H1 (cell line): ENCODE results near the gene RBP7. TPM values are rescaled to one million over a fixed set of nuclear protein-coding genes. Genes with fewer than 3 reads are reported as not detected.
A peak's percentile ranks its signal among the peaks of the same experiment; 100 is the strongest.

Experiments used
- CTCF ChIA-PET: fragments of 300-600 bp; sonication (Branson Sonifier 250); formaldehyde crosslinking; loops from one replicate; lab custom pipeline; 2021; ENCODE audit not compliant: partially characterized antibody; lab: Charles Lee
- POLR2A ChIA-PET: fragments of 300-600 bp; sonication (Branson Sonifier 250); formaldehyde crosslinking; loops from one replicate; lab custom pipeline; 2021; ENCODE audit warnings: inconsistent platforms; ENCODE audit not compliant: partially characterized antibody; lab: Charles Lee
- DNase-seq, 2 experiments: peaks; one replicate each; pipeline versions ENCODE4 v3.0.0 to v3.0.0-alpha.2; 2010 to 2022; ENCODE audit warnings: low spot score in 2 of 2, low read depth in 1 of 2, mixed read lengths in 1 of 2
- FAIRE-seq: peaks from 2 replicates; lab custom pipeline; 2011; peaks lifted over from hg19 to GRCh38; lab: Jason Lieb, UNC
- H2AFZ ChIP-seq: 2 replicates; pipeline ENCODE4 v1.8.1; 2012; ENCODE audit warnings: low read length, inconsistent platforms
- H2AK5ac ChIP-seq: 2 replicates; pipeline ENCODE4 v1.6.1; 2013; ENCODE audit warnings: low read depth, low read length
- H2BK120ac ChIP-seq: replicated peaks from 2 replicates; pipeline ENCODE3; 2013; ENCODE audit warnings: low read depth, low read length, inconsistent platforms
- H2BK12ac ChIP-seq: 2 replicates; pipeline ENCODE4 v1.6.1; 2013; ENCODE audit warnings: low read depth, low read length
- H2BK15ac ChIP-seq: 2 replicates; pipeline ENCODE4 v1.6.1; 2013; ENCODE audit warnings: low read length
- H2BK20ac ChIP-seq: 2 replicates; pipeline ENCODE4 v1.6.1; 2013; ENCODE audit warnings: low read length
- H2BK5ac ChIP-seq: 2 replicates; pipeline ENCODE4 v1.6.1; 2013; ENCODE audit warnings: low read depth, low read length
- H3K14ac ChIP-seq: 2 replicates; pipeline ENCODE4 v1.6.1; 2013; ENCODE audit warnings: inconsistent platforms; ENCODE audit not compliant: insufficient read length
- H3K18ac ChIP-seq: 2 replicates; pipeline ENCODE4 v1.6.1; 2013; ENCODE audit warnings: low read length; ENCODE audit errors: extremely low read depth
- H3K23ac ChIP-seq: 2 replicates; pipeline ENCODE4 v1.6.1; 2013; ENCODE audit warnings: inconsistent platforms; ENCODE audit not compliant: insufficient read length
- H3K23me2 ChIP-seq: 2 replicates; pipeline ENCODE4 v1.6.1; 2013; ENCODE audit warnings: low read depth, low read length
- H3K27ac ChIP-seq: 2 replicates; pipeline ENCODE4 v1.6.1; 2011; ENCODE audit warnings: low read depth, low read length, inconsistent platforms
- H3K27me3 ChIP-seq, 4 experiments: replicated peaks in 1 of 4; 1 replicate in 1 of 4; 2 replicates in 3 of 4; pipeline versions ENCODE4 v1.6.1 to v1.8.1; 2011 to 2013; ENCODE audit warnings: low read length in 3 of 4, mild to moderate bottlenecking in 3 of 4, inconsistent platforms in 2 of 4, mixed read lengths in 2 of 4, moderate library complexity in 1 of 4; ENCODE audit not compliant: control insufficient read depth in 3 of 4, insufficient read depth in 3 of 4; ENCODE audit errors: extremely low read depth in 1 of 4
- H3K36me3 ChIP-seq, 4 experiments: 2 replicates each; pipeline versions ENCODE4 v1.6.1 to v1.8.1; 2011 to 2013; ENCODE audit warnings: mild to moderate bottlenecking in 4 of 4, low read length in 3 of 4, moderate library complexity in 2 of 4, control low read depth in 1 of 4, inconsistent platforms in 1 of 4; ENCODE audit not compliant: insufficient read depth in 4 of 4, control insufficient read depth in 2 of 4
- H3K4ac ChIP-seq: replicated peaks from 2 replicates; pipeline ENCODE3; 2013; ENCODE audit warnings: low read length, low read depth, mixed read lengths, inconsistent platforms; ENCODE audit not compliant: insufficient read length
- H3K4me1 ChIP-seq, 4 experiments: replicated peaks in 1 of 4; 1 replicate in 1 of 4; 2 replicates in 3 of 4; pipeline versions ENCODE4 v1.6.1 to v1.8.1; 2011 to 2013; ENCODE audit warnings: low read length in 3 of 4, inconsistent platforms in 2 of 4, mixed read lengths in 1 of 4; ENCODE audit not compliant: insufficient read depth in 4 of 4, control insufficient read depth in 3 of 4
- H3K4me2 ChIP-seq, 2 experiments: 2 replicates each; pipeline versions ENCODE4 v1.6.1 to v1.8.1; 2011 to 2013; ENCODE audit warnings: low read depth in 2 of 2, low read length in 2 of 2, control low read depth in 1 of 2, inconsistent platforms in 1 of 2, mild to moderate bottlenecking in 1 of 2; ENCODE audit not compliant: insufficient read depth in 1 of 2
- H3K4me3 ChIP-seq, 4 experiments: fragments of 200-600, 300-600 bp in 1 of 4; sonication (generic), shearing (Covaris generic), sonication (Bioruptor Twin) in 1 of 4; 2 replicates each; pipeline versions ENCODE4 v1.5.1 to v1.8.1; 2011 to 2016; ENCODE audit warnings: low read length in 4 of 4, low read depth in 3 of 4, control low read depth in 2 of 4, inconsistent platforms in 2 of 4, mild to moderate bottlenecking in 2 of 4, mixed read lengths in 1 of 4, moderate library complexity in 1 of 4; ENCODE audit not compliant: insufficient read depth in 2 of 4; ENCODE audit errors: extremely low read depth in 1 of 4
- H3K56ac ChIP-seq: replicated peaks from 2 replicates; pipeline ENCODE3; 2013; ENCODE audit warnings: low read depth, mild to moderate bottlenecking, mixed read lengths, low read length, inconsistent platforms; ENCODE audit not compliant: insufficient read length
- H3K79me1 ChIP-seq: 2 replicates; pipeline ENCODE4 v1.6.1; 2013; ENCODE audit warnings: low read depth, low read length, control low read depth
- H3K79me2 ChIP-seq, 2 experiments: 2 replicates each; pipeline versions ENCODE4 v1.6.1 to v1.8.1; 2012 to 2013; ENCODE audit warnings: low read length in 2 of 2, mild to moderate bottlenecking in 2 of 2, inconsistent platforms in 1 of 2; ENCODE audit not compliant: insufficient read depth in 2 of 2, control insufficient read depth in 1 of 2
- H3K9ac ChIP-seq, 4 experiments: replicated peaks in 1 of 4; 1 replicate in 1 of 4; 2 replicates in 3 of 4; pipeline versions ENCODE4 v1.6.1 to v1.8.1; 2011 to 2013; ENCODE audit warnings: low read depth in 3 of 4, low read length in 3 of 4, control low read depth in 2 of 4, mild to moderate bottlenecking in 2 of 4, moderate library complexity in 2 of 4, inconsistent platforms in 1 of 4; ENCODE audit errors: extremely low read depth in 1 of 4
- H3K9me3 ChIP-seq, 2 experiments: 2 replicates each; pipeline versions ENCODE4 v1.6.1 to v1.8.1; 2012 to 2013; ENCODE audit warnings: mild to moderate bottlenecking in 2 of 2, moderate library complexity in 2 of 2, control low read depth in 1 of 2, inconsistent platforms in 1 of 2, low read depth in 1 of 2, low read length in 1 of 2, mixed read lengths in 1 of 2; ENCODE audit not compliant: insufficient read depth in 2 of 2
- H4K20me1 ChIP-seq, 2 experiments: replicated peaks in 1 of 2; 2 replicates each; pipeline versions ENCODE3 to v1.8.1; 2011 to 2013; ENCODE audit warnings: inconsistent platforms in 2 of 2, low read length in 2 of 2, mild to moderate bottlenecking in 1 of 2; ENCODE audit not compliant: insufficient read depth in 2 of 2, control insufficient read depth in 1 of 2
- H4K5ac ChIP-seq: 2 replicates; pipeline ENCODE4 v1.6.1; 2013; ENCODE audit warnings: low read length, low read depth, mixed read lengths, inconsistent platforms; ENCODE audit not compliant: insufficient read length
- H4K8ac ChIP-seq: 2 replicates; pipeline ENCODE4 v1.8.0; 2013; ENCODE audit warnings: mild to moderate bottlenecking, moderate library complexity, low read length, inconsistent platforms; ENCODE audit not compliant: insufficient read depth; ENCODE audit errors: extremely low read depth
- H4K91ac ChIP-seq: replicated peaks from 2 replicates; pipeline ENCODE3; 2013; ENCODE audit warnings: low read length, mixed read lengths, inconsistent platforms; ENCODE audit not compliant: insufficient read length
- CEBPB ChIP-seq: IDR thresholded peaks from 2 replicates; pipeline ENCODE4 v1.6.1; 2012; ENCODE audit warnings: low read depth, low read length
- KDM4A ChIP-seq: IDR thresholded peaks from one replicate; pipeline ENCODE4 v1.7.1; 2012; ENCODE audit warnings: low read depth, mild to moderate bottlenecking, moderate library complexity, low read length, inconsistent platforms; ENCODE audit not compliant: severe bottlenecking
- KDM5A ChIP-seq: fragments of 200-600 bp; IDR thresholded peaks from 2 replicates; pipeline ENCODE4 v1.7.1; 2012; ENCODE audit warnings: mild to moderate bottlenecking, low read length, inconsistent platforms, mixed read lengths
- RXRA ChIP-seq: IDR thresholded peaks from 2 replicates; pipeline ENCODE4 v1.6.1; 2011; ENCODE audit warnings: low read depth, mild to moderate bottlenecking, low read length, moderate library complexity; ENCODE audit not compliant: insufficient read depth
- SP1 ChIP-seq: IDR thresholded peaks from 2 replicates; pipeline ENCODE4 v1.6.1; 2011; ENCODE audit warnings: low read depth, low read length
- SP4 ChIP-seq: IDR thresholded peaks from 2 replicates; pipeline ENCODE4 v1.6.1; 2012; ENCODE audit warnings: low read length, inconsistent platforms
- TAF7 ChIP-seq: optimal IDR thresholded peaks from 2 replicates; pipeline ENCODE3; 2011; ENCODE audit warnings: low read depth, mild to moderate bottlenecking, inconsistent platforms, low read length, moderate library complexity, borderline replicate concordance
- whole genome bisulfite sequencing, 2 experiments: shearing (Covaris generic) in 1 of 2; methylation state at CpG; one replicate each; pipeline versions ENCODE4 v1.1.6 to v1.1.7; 2013 to 2015; ENCODE audit warnings: low lambda C conversion rate in 2 of 2, mixed read lengths in 2 of 2, inconsistent platforms in 1 of 2, low coverage in 1 of 2, missing lambda C conversion rate in 1 of 2; ENCODE audit not compliant: insufficient replicate concordance in 2 of 2, insufficient coverage in 1 of 2, insufficient read length in 1 of 2; ENCODE audit errors: extremely low coverage in 1 of 2, missing lambda C conversion rate in 1 of 2; 5-methylcytosine and 5-hydroxymethylcytosine counted together
- polyA plus RNA-seq, 7 experiments: library from polyadenylated mRNA; depleted of rRNA in 3 of 7; stranded (reverse) in 5 of 7; unstranded in 2 of 7; fragments of >200 nt in 5 of 7; fragments of 200-250 nt in 2 of 7; gene quantifications; 1 replicate in 5 of 7; 2 replicates in 1 of 7; 4 replicates in 1 of 7; pipeline versions ENCODE4 v1.2.1 to v1.2.3, GENCODE V29; 2011 to 2013; ENCODE audit warnings: missing spikeins in 2 of 7, mixed read lengths in 2 of 7
- total RNA-seq: library from RNA; stranded (reverse); fragmentation: NEBNext Ultra II Directional; extraction: Animal tissue kit (Norgen Biotek cat#: 25700); gene quantifications from 2 replicates; pipeline ENCODE4 v1.2.1, GENCODE V29; 2021
- TF ChIP-seq, protein P1 (sequence below): IDR thresholded peaks from 2 replicates; pipeline ENCODE4 v1.6.1; 2012; ENCODE audit warnings: inconsistent platforms

The RBP7 gene
- total and polyA plus RNA-seq, 2 of the 8 experiments (the other 6 are each of a cell fraction or from before 2014, with no cell fraction given), result 5.7 to 7.2 TPM

DNA sequence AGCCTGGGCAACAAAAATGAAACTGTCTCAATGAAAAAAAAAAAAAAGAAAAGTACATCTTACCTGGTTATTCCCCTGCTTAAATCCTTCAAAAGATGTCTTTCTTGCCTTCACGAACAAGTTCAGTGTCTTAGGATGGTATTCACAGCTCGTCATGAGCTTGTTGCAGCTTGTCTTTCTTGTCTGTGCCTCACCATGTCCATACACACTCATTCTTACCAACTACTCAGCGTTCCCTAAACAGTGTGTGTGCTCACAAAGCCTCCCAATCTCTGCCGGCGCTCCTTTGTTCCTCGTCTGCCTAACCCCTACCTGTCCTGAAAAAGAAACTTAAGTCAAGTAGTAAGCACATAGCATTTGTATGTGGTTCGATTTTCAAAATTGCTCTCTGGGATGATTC lies 66.8 kb downstream of the RBP7 start:
- DNase-seq, result no peak
- Histone ChIP-seq H3K18ac (no peak overlapping the region), H4K5ac (no peak overlapping the region), H3K79me1 (peaks cover 5% of the 10 kb centered on the region), H3K36me3 (no peaks in the 10 kb centered on the region), H2BK120ac (no peak overlapping the region), H4K8ac (no peak overlapping the region), H4K91ac (no peak overlapping the region), H3K27me3 (no peaks in the 10 kb centered on the region), H3K79me2 (peaks cover 0 to 68% of the 10 kb centered on the region in 2 experiments; a peak in 3 of 4 replicates), H3K56ac (no peak overlapping the region), H2AK5ac (no peak overlapping the region), H2BK20ac (no peak overlapping the region), H3K14ac (no peak overlapping the region), H3K23ac (no peak overlapping the region), H3K23me2 (no peaks in the 10 kb centered on the region), H4K20me1 (peaks cover 3 to 7% of the 10 kb centered on the region in 2 experiments), H2BK15ac (no peak overlapping the region), H2BK5ac (peak overlapping the region; percentile 27; the same call in 1 of the 2 replicates), H3K9ac (no peak overlapping the region), H3K9me3 (no peaks in the 10 kb centered on the region), H3K4me3 (no peak overlapping the region), H3K4me1 (peaks cover 2 to 8% (median 4%) of the 10 kb centered on the region in 4 experiments; a peak in 4 of 7 replicates), H3K4me2 (no peak overlapping the region), H3K27ac (no peak overlapping the region), H2BK12ac (no peak overlapping the region), H2AFZ (no peak overlapping the region), H3K4ac (no peak overlapping the region)
- FAIRE-seq, result no peak
- CTCF ChIA-PET, result interaction anchor here (0.6 kb wide), 1 partner anchor 512 kb away, joined by 3 read pairs; no protein-coding TSS in a partner anchor
- POLR2A ChIA-PET, result interaction anchor here (0.6 to 1.5 kb wide), 3 partner anchors 14 to 122 kb away, joined by 3 to 4 read pairs (median 3); no protein-coding TSS in a partner anchor
- WGBS, 2 experiments, result 91% methylated on average over 7 of the region's 7 CpGs; no CpG with 5 or more reads in 1 of the 2 experiments
- TF ChIP-seq KDM5A, result no peak
- no peak for TF ChIP-seq TAF7
- TF ChIP-seq RXRA, result no peak
- TF ChIP-seq, protein P1, sequence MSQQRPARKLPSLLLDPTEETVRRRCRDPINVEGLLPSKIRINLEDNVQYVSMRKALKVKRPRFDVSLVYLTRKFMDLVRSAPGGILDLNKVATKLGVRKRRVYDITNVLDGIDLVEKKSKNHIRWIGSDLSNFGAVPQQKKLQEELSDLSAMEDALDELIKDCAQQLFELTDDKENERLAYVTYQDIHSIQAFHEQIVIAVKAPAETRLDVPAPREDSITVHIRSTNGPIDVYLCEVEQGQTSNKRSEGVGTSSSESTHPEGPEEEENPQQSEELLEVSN, result no peak
- TF ChIP-seq KDM4A, result no peak
- no peak for TF ChIP-seq CEBPB
- TF ChIP-seq SP4, result no peak
- TF ChIP-seq SP1, result no peak
